Stomach (tissue), 4 donors: ENCODE results near the gene LTB.

Source experiments
- EP300 ChIP-seq: sonication (generic); formaldehyde crosslinking; IDR thresholded peaks from one replicate; pipeline ENCODE4 v1.6.1; 2017; ENCODE audit warnings: antibody characterized with exemption
- POLR2A ChIP-seq, 4 donors: fragments of 450-650 bp; IDR thresholded peaks; one replicate each; pipeline ENCODE4 v1.6.1; 2016; ENCODE audit warnings: antibody characterized with exemption in 4 of 4, control low read depth in 2 of 4, mild to moderate bottlenecking in 1 of 4, moderate library complexity in 1 of 4
- TF ChIP-seq, protein P1 (sequence below), 7 experiments: fragments of 450-650 bp in 4 of 7; fragments of 200-600 bp in 3 of 7; sonication (generic) in 3 of 7; IDR thresholded peaks; one replicate each; pipeline ENCODE4 v1.5.1; 2016 to 2019; ENCODE audit warnings: antibody characterized with exemption in 7 of 7, control low read depth in 2 of 7, mild to moderate bottlenecking in 1 of 7

DNA sequence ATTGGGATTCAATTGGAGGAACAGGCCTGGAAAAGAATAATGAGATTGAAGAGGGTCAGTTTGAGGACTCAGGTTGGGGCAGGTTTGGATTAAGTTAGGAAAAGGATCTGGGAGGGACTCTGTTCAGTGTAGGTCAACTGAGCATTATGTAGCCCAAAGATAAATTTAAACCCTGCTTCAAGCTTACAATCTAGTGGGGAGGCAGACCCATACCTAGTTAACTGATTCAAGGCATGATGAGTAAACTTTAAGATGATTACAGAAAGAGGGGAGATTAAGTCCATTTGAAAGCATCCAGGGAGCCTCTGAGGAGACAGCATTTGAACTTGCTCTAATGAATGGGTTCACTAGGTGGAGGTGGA lies 21.5 kb downstream of the LTB start:
- TF ChIP-seq POLR2A (IDR thresholded peaks at IDR 0.05) = no peak
- TF ChIP-seq, protein P1, sequence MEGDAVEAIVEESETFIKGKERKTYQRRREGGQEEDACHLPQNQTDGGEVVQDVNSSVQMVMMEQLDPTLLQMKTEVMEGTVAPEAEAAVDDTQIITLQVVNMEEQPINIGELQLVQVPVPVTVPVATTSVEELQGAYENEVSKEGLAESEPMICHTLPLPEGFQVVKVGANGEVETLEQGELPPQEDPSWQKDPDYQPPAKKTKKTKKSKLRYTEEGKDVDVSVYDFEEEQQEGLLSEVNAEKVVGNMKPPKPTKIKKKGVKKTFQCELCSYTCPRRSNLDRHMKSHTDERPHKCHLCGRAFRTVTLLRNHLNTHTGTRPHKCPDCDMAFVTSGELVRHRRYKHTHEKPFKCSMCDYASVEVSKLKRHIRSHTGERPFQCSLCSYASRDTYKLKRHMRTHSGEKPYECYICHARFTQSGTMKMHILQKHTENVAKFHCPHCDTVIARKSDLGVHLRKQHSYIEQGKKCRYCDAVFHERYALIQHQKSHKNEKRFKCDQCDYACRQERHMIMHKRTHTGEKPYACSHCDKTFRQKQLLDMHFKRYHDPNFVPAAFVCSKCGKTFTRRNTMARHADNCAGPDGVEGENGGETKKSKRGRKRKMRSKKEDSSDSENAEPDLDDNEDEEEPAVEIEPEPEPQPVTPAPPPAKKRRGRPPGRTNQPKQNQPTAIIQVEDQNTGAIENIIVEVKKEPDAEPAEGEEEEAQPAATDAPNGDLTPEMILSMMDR (IDR thresholded peaks at IDR 0.05) = no peak
- no peak for TF ChIP-seq EP300
